NCI-H2081 treated with DMSO at 0.1 percent for 48 hours (cell line): Measurements from ENCODE around the gene GUCD1.

ENCODE experiments used
- DNase-seq: peaks from one replicate; lab custom pipeline; 2025; lab: John Stamatoyannopoulos, UW

Gene GUCD1

GRCh38 chr22:24590596-24591173 lies 35.7 kb upstream of the GUCD1 start:
- no peak for DNase-seq

- DNase-seq, result no peak
Measured at GRCh38 chr22:24589518-24590030, 34.6 kb upstream of the GUCD1 start.

- no peak for DNase-seq
Measured at GRCh38 chr22:24588757-24589481, 34.0 kb upstream of the GUCD1 start.

GRCh38 chr22:24588381-24588756 lies 33.4 kb upstream of the GUCD1 start:
- no peak for DNase-seq

GRCh38 chr22:24587948-24588347 lies 33.0 kb upstream of the GUCD1 start:
- no peak for DNase-seq

DNA sequence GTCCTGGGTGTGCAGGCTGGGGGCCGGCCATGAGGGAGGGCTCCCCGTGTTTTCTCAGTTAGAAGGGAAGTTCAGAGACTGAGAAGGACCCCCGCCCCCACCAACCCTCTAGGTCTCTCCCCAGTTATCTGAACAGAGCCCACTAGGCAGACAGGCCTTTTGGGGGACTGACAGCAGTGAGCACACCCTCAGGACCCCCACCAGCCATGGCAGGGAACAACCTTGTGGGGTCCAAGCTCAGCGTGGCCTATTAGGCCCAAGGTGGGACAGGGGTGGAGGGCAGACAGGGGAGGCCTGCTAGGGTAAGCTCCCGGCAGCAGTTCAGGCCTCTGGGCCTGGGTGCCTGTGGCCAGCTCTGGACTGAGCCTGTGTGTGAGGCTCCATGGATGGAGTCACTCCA lies 32.3 kb upstream of the GUCD1 start:
- DNase-seq, result no peak

DNA sequence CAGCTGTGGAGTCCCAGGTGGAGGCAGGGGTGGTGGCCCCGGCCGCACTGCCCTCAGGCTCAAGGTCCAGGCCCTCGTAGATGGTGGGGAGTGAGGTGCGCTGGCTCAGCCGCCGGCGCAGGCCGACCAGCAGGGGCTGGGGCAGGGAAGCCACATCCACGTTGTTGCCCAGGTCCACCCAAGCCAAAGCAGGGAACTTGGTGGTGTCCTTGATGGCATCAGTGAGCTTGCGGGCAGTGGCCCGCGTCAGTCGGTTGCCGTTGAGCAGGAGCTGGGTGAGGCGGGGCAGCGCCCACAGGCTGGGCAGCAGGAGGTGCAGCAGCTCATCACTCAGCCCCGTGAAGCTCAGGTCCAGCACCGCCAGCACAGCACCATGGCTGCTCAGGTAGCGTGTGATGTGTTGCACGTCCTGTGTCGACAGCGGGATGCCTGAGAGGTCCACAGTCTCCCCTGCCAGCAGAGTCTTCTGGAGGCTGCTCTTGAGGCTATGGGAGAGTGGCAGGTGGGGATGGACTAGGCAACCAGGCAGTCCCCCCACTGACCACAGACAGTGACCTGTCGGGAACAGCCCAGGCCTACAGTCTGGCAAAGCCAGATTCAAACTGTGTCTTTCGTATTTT lies 31.1 kb upstream of the GUCD1 start:
- no peak for DNase-seq

DNA sequence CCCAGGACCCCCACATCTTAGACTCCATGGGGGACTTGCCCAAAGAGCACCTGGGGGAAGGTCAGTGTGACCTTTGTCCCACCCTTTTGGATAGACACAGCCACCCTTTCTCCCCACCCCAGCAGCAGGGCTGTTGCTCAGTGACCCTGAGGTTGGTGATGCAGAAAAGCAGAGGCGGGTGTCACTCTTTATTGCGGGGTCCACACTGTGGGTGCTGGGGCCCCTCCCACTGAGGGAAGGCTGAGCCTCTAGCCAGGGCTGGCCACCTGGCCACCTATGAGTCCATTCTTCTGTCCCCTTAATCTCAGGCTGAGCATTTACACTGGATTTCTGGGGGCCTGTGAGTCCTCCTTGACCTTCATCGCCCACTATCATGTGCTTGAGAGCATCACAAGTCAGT lies 30.5 kb upstream of the GUCD1 start:
- DNase-seq, result no peak

DNA sequence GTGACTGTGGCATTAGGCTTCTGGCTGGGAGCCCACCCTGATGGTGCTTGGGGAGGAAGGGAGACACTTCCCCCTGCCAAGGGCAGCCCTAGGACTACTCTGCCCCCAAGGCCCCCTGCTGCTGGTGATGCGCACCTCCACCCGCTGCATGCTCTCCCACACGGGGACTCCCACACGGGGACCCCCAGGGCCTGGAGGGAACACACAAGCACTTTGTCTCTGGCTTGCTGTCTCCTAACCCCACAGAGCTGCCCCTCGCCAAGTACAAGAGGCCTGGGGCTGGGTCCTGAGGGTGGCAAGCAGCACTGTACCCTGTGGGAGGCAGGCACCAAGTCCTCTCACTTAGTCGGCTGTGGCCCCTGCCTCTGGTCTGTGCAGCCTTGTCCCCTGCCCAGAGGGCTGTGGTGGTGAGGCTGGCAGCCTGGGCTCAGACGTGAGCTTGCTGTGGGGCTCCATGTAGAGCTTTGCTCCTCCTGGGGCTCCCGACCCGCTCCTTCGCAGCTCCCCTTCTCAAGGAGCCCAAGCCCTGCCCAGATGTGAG lies 30.0 kb upstream of the GUCD1 start:
- no peak for DNase-seq

DNA sequence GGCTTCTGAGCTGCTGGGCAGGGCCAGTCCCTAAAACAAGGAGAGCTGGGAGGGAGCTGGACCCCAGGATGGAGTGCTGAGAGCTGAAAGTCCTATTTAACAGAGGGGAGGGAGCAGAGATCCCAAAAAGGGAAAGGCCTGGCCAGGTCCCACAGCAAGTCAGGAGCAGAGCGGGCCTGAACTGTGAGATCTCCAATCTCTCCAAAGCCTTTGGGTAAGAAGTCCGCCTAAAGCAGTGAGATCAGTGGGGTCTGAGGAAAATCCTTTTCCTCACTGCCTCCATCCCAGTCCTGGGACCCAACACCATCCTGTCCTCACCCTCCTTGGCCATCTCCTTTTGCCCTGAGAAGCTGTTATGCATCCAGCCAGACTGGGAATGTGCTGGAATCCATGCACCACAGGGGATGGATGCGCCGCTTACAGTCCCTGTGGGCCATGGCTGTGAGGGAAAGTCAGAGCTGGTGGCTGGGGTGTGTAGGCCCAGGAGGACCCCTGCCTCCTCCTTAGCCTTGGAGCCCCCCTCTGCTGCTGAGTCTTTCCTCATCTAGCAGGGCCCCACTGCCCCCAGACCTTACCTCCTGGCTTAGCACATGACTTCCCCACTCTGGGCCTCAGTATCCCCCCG lies 29.3 kb upstream of the GUCD1 start:
- no peak for DNase-seq

DNA sequence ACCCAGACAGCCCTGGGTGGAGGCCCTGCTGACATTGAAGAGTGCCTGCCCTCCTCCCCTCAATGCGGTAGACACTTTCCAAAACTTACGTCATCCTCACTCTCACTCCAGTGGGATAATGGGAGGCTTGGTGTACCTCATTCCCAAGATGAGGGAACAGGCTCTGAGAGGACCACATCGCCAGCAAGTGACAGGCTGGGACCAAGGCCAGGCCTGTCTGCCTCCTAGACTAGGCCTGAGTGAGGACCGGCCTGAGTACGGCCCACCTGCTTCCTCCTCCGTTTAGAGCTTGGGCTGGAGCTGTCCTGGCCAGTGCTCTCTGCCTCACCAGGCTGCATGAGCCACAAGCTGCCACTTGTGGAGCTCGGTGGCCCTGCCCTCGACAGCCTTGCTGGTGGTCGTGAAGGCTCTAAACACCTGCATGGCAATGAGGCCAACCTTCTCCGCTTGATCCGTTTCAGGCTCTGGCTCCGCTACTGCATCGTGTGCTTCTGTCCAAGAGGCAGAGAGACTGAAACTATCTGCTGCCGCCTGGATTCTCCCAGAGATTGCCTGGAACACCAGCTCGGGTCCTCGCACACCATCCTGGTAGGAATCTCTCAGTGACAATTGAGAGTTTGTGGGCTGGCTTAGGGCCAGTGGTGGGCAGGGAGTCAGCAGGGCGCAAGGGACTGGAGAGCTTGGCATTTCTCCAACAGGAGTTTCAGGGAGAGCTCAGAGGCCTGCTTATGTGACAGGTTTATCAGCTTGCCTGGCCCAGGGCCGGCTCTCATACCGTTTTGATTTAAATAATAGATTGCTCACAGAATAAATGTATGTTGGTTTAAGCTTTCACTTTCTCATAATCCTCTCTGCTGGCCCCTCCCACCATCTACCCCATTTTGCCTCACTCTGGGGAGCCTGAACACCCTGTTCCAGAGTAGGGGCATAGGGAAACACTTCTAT lies 28.6 kb upstream of the GUCD1 start:
- DNase-seq, result peak; percentile 25

DNA sequence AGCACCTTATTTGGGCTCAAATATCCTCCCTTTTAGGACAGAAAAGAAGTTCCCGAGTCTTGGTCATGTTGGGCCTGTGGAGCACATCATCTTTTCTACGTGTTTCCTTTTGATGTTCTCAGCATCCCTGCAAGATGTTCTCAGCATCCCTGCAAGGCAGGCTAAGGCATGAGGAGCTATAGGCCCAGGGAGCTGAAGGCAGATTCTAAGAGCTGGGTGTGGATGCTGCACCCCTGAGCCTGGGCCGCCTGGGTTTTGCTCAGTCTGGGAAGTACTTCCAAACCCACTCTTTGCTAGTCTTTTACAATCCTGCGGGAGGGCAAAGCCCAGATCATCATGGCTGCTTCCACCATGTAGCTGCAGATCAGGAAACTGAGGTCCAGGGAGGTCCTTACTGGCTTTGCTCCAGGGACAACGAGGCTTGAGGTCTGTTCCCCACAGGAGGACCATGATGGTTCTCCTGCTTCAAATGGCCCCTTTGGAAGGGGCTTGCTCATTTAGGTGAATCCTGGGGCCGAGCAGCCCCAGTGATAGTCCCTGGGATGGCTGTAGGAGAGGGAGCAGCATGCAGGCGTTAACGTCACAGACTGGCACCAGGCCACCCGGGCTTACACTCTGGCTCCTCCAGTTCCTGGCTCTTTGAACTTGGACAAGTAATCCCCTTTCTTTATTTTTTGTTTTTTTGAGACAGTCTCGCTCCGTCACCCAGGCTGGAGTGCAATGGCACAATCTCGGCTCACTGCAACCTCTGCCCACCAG lies 27.3 kb upstream of the GUCD1 start:
- no peak for DNase-seq

- no peak for DNase-seq
Measured at GRCh38 chr22:24580276-24580675, 25.3 kb upstream of the GUCD1 start.

DNA sequence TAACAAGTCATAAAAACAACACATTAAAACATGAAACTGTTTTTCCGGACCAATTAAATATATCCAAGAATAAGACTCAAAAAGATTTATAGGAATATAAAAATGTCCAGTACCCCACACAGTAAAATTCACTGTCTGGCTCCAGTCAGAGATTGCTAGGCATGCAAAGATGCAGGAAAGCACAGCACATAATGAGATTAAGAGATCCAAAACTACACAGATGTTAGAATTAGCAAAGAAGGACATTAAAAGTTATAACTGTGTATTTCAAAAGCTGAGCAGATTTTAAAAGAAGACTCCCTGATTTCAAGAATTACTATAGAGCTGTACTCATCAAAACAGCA lies 24.3 kb upstream of the GUCD1 start:
- no peak for DNase-seq

- no peak for DNase-seq
Measured at GRCh38 chr22:24578355-24579257, 23.7 kb upstream of the GUCD1 start.

GRCh38 chr22:24576778-24577177 lies 21.8 kb upstream of the GUCD1 start:
- DNase-seq, result no peak

- no peak for DNase-seq
Measured at GRCh38 chr22:24571266-24571665, 16.3 kb upstream of the GUCD1 start.

DNA sequence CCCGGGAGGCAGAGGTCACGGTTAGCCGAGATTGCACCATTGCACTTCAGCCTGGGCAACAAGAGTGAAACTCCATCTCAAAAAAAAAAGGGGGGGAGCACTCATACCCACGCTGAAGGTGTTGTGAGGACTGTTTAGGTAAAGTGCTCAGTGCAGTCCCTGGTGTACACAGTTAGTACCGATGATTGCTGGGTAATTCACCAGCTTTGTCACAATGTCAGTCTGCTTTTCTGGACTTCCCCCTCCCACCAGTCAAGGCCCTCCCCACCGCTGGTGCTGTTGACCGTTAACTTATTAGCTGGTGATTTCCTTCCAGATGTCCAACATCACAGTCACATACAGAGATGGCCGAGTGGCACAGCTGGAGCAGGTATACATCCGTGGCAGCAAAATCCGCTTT lies 12.7 kb upstream of the GUCD1 start:
- DNase-seq, result no peak

GRCh38 chr22:24566899-24567511 lies 12.1 kb upstream of the GUCD1 start:
- DNase-seq, result no peak
